ENCODE measurements around the gene GOLGA1. TPM values are rescaled to one million over a fixed set of nuclear protein-coding genes. Genes with fewer than 3 reads are reported as not detected.
"Not testable (repeated sequence)": the region's sequence is repeated elsewhere in the genome, so short reads cannot be mapped to it uniquely, and the experiment has no call there.

GOLGA1 gene
- total and polyA plus RNA-seq, 2 donors = 7.3 to 9.5 TPM

DNA sequence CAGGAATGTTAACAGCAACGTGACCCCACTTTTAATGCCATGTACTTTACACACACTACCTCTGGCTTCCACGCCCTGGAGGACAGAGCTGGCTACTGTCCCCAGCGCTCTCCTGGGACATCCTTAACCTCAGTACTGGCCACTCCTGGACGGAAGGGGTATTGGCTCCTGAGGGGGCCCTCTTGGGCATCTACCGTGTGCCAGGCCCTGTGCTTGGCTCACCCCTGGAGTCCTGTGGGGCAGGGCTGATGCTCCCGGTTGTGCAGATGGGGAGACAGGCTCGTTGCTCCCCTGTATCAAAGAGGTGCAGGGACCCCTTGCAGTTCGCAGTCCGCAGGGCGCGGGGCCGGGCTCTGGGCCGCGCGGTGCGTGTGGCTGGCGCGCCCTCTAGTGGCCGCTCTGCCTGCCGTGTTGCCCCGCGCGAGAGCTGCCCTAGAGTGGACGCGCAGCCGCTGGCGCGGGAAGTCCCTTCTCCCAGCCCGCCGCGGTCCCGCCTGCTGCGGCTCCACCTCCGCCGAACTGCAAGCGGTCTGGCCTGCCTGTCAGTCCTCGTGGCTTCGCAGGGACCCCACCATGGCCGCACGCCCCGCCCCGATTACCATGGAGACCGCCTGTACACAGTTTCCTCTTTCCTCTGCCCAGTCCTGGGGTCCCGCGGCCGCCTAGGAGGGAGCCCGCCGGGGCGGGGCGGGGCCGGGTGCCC lies 87.9 kb downstream of the GOLGA1 start, which contains the start of gene WDR38:
TSS of gene WDR38 (plus strand) at position 632 of the 703 bp plus-strand sequence. CDS start 72 bp downstream, outside the sequence.
- DNase-seq (ENCODE audit: low read depth in 6 of 9, low spot score in 9 of 9) = peak in 6 of 9 donors; percentile 28 to 72 (median 64)
- Histone ChIP-seq H3K27ac (ENCODE audit: low read depth in 1 of 2, low read length in 1 of 2) (no peak within 1 kb of the TSS), H3K27me3 (ENCODE audit: control insufficient read depth in 2 of 2, insufficient read depth in 1 of 2, low read length in 1 of 2) (peaks cover 5 to 46% of the 10 kb centered on the region in 2 donors), H3K4me3 (ENCODE audit: low read length in 2 of 2) (peak within 1 kb of the TSS in 1 of 2 donors; percentile 41), H3K4me1 (ENCODE audit: control insufficient read depth in 2 of 2, insufficient read depth in 2 of 2, low read length in 2 of 2) (peaks cover 4 to 6% of the 10 kb centered on the region in 2 donors), H3K9me3 (ENCODE audit: control insufficient read depth in 2 of 2, insufficient read depth in 1 of 2, low read length in 1 of 2) (no peaks in the 10 kb centered on the region), H3K36me3 (ENCODE audit: control insufficient read depth in 2 of 2, insufficient read depth in 2 of 2, low read length in 1 of 2) (peaks cover 16 to 20% of the 10 kb centered on the region in 2 donors)
- WGBS = 4% methylated on average over 51 of the region's 51 CpGs

DNA sequence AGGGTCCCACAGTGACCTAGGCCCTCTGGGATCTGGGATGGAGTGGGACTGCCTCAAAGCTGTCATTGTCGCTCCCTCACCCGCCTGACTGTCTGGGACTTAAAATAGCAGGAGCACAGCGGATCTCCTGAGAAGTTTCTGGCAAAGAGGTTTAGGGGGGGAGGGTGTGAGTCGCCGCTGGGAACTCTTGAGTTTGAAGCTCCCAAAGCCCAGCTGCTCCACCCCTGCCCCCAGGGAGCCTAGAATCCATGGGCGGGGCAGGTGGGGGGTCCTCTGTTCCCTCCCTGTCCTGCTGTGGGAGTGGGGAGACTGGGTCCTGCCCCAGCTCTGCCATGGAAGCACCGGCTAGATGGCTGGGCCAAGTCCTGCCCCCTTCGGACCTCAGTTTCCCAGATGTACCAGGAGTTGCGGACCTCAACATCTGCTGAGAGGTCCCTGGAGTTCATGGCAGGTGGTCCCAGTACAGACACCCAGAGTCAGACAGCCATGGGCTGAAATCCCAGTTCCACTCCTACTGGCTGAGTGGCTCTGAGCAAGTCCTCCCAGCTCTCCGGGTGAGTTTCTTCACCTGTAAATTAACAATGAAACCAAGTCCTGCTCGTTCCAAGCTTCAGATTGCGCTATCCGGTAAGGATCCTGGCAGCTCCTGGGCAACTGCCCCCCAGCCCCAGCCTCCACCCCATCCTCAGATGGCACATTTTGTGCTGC lies 88.6 kb downstream of the GOLGA1 start:
- no peak for DNase-seq (ENCODE audit: low read depth in 6 of 9, low spot score in 9 of 9)
- no peak overlapping the region for H3K4me3 ChIP-seq (ENCODE audit: low read length in 2 of 2)
- H3K27me3 ChIP-seq (ENCODE audit: control insufficient read depth in 2 of 2, insufficient read depth in 1 of 2, low read length in 1 of 2) = peaks cover 5 to 49% of the 10 kb centered on the region in 2 donors
- no peaks in the 10 kb centered on the region for H3K9me3 ChIP-seq (ENCODE audit: control insufficient read depth in 2 of 2, insufficient read depth in 1 of 2, low read length in 1 of 2)
- H3K4me1 ChIP-seq (ENCODE audit: control insufficient read depth in 2 of 2, insufficient read depth in 2 of 2, low read length in 2 of 2) = peaks cover 4 to 6% of the 10 kb centered on the region in 2 donors
- 88% methylated on average over 13 of the region's 13 CpGs for WGBS
- H3K27ac ChIP-seq (ENCODE audit: low read depth in 1 of 2, low read length in 1 of 2) = no peak overlapping the region
- peaks cover 9 to 13% of the 10 kb centered on the region in 2 donors for H3K36me3 ChIP-seq (ENCODE audit: control insufficient read depth in 2 of 2, insufficient read depth in 2 of 2, low read length in 1 of 2)

DNA sequence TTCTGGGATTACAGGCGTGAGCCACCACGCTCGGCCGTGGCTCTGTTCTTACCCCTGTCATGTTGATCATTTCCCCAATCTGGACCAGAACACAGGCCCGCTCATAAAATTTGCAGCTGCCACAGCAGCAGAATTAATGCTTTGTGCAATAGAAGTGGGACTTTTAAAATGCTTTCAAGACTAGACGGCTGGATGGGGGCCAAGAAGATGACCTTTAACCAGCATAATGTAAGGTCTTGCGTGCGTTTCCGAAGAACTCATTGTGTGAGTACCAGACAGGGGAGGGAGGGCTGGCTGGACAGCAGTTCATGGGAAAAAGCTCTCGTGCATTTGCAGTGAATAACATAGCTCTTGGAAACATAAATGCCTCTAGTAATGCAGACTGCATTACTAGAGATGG lies 91.1 kb downstream of the GOLGA1 start:
- H3K4me3 ChIP-seq (ENCODE audit: low read length in 2 of 2) = no peak overlapping the region
- no peak overlapping the region for H3K27ac ChIP-seq (ENCODE audit: low read depth in 1 of 2, low read length in 1 of 2)

GRCh38 chr9:124846969-124847368 lies 93.9 kb downstream of the GOLGA1 start:
- Histone ChIP-seq H3K9me3 (ENCODE audit: control insufficient read depth in 2 of 2, insufficient read depth in 1 of 2, low read length in 1 of 2) (no peaks in the 10 kb centered on the region), H3K27ac (ENCODE audit: low read depth in 1 of 2, low read length in 1 of 2) (no peak overlapping the region), H3K36me3 (ENCODE audit: control insufficient read depth in 2 of 2, insufficient read depth in 2 of 2, low read length in 1 of 2) (no peaks in the 10 kb centered on the region), H3K4me3 (ENCODE audit: low read length in 2 of 2) (no peak overlapping the region), H3K4me1 (ENCODE audit: control insufficient read depth in 2 of 2, insufficient read depth in 2 of 2, low read length in 2 of 2) (no peaks in the 10 kb centered on the region), H3K27me3 (ENCODE audit: control insufficient read depth in 2 of 2, insufficient read depth in 1 of 2, low read length in 1 of 2) (peaks cover 2 to 29% of the 10 kb centered on the region in 2 donors)
- no peak for DNase-seq (ENCODE audit: low read depth in 6 of 9, low spot score in 9 of 9)
- WGBS = 89% methylated on average over 6 of the region's 6 CpGs

More for the DNA sequence above, 91.1 kb downstream of the GOLGA1 start:
- no peak for DNase-seq (ENCODE audit: low read depth in 6 of 9, low spot score in 9 of 9)
- peaks cover 5 to 47% of the 10 kb centered on the region in 2 donors for H3K27me3 ChIP-seq (ENCODE audit: control insufficient read depth in 2 of 2, insufficient read depth in 1 of 2, low read length in 1 of 2)
- no peaks in the 10 kb centered on the region for H3K36me3 ChIP-seq (ENCODE audit: control insufficient read depth in 2 of 2, insufficient read depth in 2 of 2, low read length in 1 of 2)
- H3K4me1 ChIP-seq (ENCODE audit: control insufficient read depth in 2 of 2, insufficient read depth in 2 of 2, low read length in 2 of 2) = peaks cover 4 to 6% of the 10 kb centered on the region in 2 donors
- WGBS = 97% methylated on average over 10 of the region's 10 CpGs
- H3K9me3 ChIP-seq (ENCODE audit: control insufficient read depth in 2 of 2, insufficient read depth in 1 of 2, low read length in 1 of 2) = no peaks in the 10 kb centered on the region

- not testable (repeated sequence) for H3K4me1 ChIP-seq (ENCODE audit: control insufficient read depth in 2 of 2, insufficient read depth in 2 of 2, low read length in 2 of 2); H3K4me3 ChIP-seq (ENCODE audit: low read length in 2 of 2); H3K27ac ChIP-seq (ENCODE audit: low read depth in 1 of 2, low read length in 1 of 2); H3K9me3 ChIP-seq (ENCODE audit: control insufficient read depth in 2 of 2, insufficient read depth in 1 of 2, low read length in 1 of 2); DNase-seq (ENCODE audit: low read depth in 6 of 9, low spot score in 9 of 9); H3K36me3 ChIP-seq (ENCODE audit: control insufficient read depth in 2 of 2, insufficient read depth in 2 of 2, low read length in 1 of 2)
- H3K27me3 ChIP-seq (ENCODE audit: control insufficient read depth in 2 of 2, insufficient read depth in 1 of 2, low read length in 1 of 2) = peaks cover 2 to 24% of the 10 kb centered on the region in 2 donors
- 96% methylated on average over 9 of the region's 9 CpGs for WGBS
Measured at GRCh38 chr9:124846467-124846866, 94.4 kb downstream of the GOLGA1 start.

- H3K4me3 ChIP-seq (ENCODE audit: low read length in 2 of 2) = no peak overlapping the region
- H3K27me3 ChIP-seq (ENCODE audit: control insufficient read depth in 2 of 2, insufficient read depth in 1 of 2, low read length in 1 of 2) = peaks cover 2 to 27% of the 10 kb centered on the region in 2 donors
- WGBS = 88% methylated on average over 4 of the region's 4 CpGs
- no peak overlapping the region for H3K27ac ChIP-seq (ENCODE audit: low read depth in 1 of 2, low read length in 1 of 2)
- H3K36me3 ChIP-seq (ENCODE audit: control insufficient read depth in 2 of 2, insufficient read depth in 2 of 2, low read length in 1 of 2) = no peaks in the 10 kb centered on the region
- DNase-seq (ENCODE audit: low read depth in 6 of 9, low spot score in 9 of 9) = no peak
- no peaks in the 10 kb centered on the region for H3K9me3 ChIP-seq (ENCODE audit: control insufficient read depth in 2 of 2, insufficient read depth in 1 of 2, low read length in 1 of 2)
- no peaks in the 10 kb centered on the region for H3K4me1 ChIP-seq (ENCODE audit: control insufficient read depth in 2 of 2, insufficient read depth in 2 of 2, low read length in 2 of 2)
Measured at GRCh38 chr9:124844291-124844690, 96.6 kb downstream of the GOLGA1 start.

- no peak overlapping the region for H3K27ac ChIP-seq (ENCODE audit: low read depth in 1 of 2, low read length in 1 of 2)
- no peak overlapping the region for H3K4me3 ChIP-seq (ENCODE audit: low read length in 2 of 2)
- 95% methylated on average over 11 of the region's 11 CpGs for WGBS
- H3K36me3 ChIP-seq (ENCODE audit: control insufficient read depth in 2 of 2, insufficient read depth in 2 of 2, low read length in 1 of 2) = no peaks in the 10 kb centered on the region
- H3K4me1 ChIP-seq (ENCODE audit: control insufficient read depth in 2 of 2, insufficient read depth in 2 of 2, low read length in 2 of 2) = no peaks in the 10 kb centered on the region
- peaks cover 1 to 34% of the 10 kb centered on the region in 2 donors for H3K27me3 ChIP-seq (ENCODE audit: control insufficient read depth in 2 of 2, insufficient read depth in 1 of 2, low read length in 1 of 2)
- no peaks in the 10 kb centered on the region for H3K9me3 ChIP-seq (ENCODE audit: control insufficient read depth in 2 of 2, insufficient read depth in 1 of 2, low read length in 1 of 2)
- no peak for DNase-seq (ENCODE audit: low read depth in 6 of 9, low spot score in 9 of 9)
Measured at GRCh38 chr9:124843456-124844034, 97.3 kb downstream of the GOLGA1 start.

GRCh38 chr9:124841075-124841821 lies 99.6 kb downstream of the GOLGA1 start:
- Histone ChIP-seq H3K9me3 (ENCODE audit: control insufficient read depth in 2 of 2, insufficient read depth in 1 of 2, low read length in 1 of 2) (no peaks in the 10 kb centered on the region), H3K36me3 (ENCODE audit: control insufficient read depth in 2 of 2, insufficient read depth in 2 of 2, low read length in 1 of 2) (no peaks in the 10 kb centered on the region), H3K4me3 (ENCODE audit: low read length in 2 of 2) (no peak overlapping the region), H3K27ac (ENCODE audit: low read depth in 1 of 2, low read length in 1 of 2) (no peak overlapping the region), H3K27me3 (ENCODE audit: control insufficient read depth in 2 of 2, insufficient read depth in 1 of 2, low read length in 1 of 2) (peaks cover 0 to 41% of the 10 kb centered on the region in 2 donors), H3K4me1 (ENCODE audit: control insufficient read depth in 2 of 2, insufficient read depth in 2 of 2, low read length in 2 of 2) (no peaks in the 10 kb centered on the region)
- no peak for DNase-seq (ENCODE audit: low read depth in 6 of 9, low spot score in 9 of 9)
- WGBS = 95% methylated on average over 14 of the region's 14 CpGs
